ENCODE results near the gene GADD45GIP1. TPM values are rescaled to one million over a fixed set of nuclear protein-coding genes. Genes with fewer than 3 reads are reported as not detected.

Gene GADD45GIP1
- total RNA-seq, 2 experiments from 2014 or later = 32.6 to 36.0 TPM

GRCh38 chr19:12997967-12998940, 41.2 kb upstream of the GADD45GIP1 start:
- no peak overlapping the region for H3K4me3 Mint-ChIP-seq
- TF ChIP-seq, protein P1, sequence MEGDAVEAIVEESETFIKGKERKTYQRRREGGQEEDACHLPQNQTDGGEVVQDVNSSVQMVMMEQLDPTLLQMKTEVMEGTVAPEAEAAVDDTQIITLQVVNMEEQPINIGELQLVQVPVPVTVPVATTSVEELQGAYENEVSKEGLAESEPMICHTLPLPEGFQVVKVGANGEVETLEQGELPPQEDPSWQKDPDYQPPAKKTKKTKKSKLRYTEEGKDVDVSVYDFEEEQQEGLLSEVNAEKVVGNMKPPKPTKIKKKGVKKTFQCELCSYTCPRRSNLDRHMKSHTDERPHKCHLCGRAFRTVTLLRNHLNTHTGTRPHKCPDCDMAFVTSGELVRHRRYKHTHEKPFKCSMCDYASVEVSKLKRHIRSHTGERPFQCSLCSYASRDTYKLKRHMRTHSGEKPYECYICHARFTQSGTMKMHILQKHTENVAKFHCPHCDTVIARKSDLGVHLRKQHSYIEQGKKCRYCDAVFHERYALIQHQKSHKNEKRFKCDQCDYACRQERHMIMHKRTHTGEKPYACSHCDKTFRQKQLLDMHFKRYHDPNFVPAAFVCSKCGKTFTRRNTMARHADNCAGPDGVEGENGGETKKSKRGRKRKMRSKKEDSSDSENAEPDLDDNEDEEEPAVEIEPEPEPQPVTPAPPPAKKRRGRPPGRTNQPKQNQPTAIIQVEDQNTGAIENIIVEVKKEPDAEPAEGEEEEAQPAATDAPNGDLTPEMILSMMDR (IDR thresholded peaks at IDR 0.05) = no peak
- no peak overlapping the region for H3K27ac Mint-ChIP-seq
- H3K36me3 Mint-ChIP-seq (ENCODE audit: low read depth) = no peaks in the 10 kb centered on the region
- ATAC-seq = no peak
- DNase-seq = no peak
- POLR2A ChIA-PET = no interaction called here
- intact Hi-C loops (cut with micrococcal nuclease) = no loop called here
- CTCF ChIA-PET = interaction anchor here (0.9 kb wide), 1 partner anchor 21 kb away, joined by 3 read pairs; no protein-coding TSS in a partner anchor
- peaks cover 8% of the 10 kb centered on the region for H3K4me1 Mint-ChIP-seq (ENCODE audit: low read depth)
- H3K27me3 Mint-ChIP-seq = peaks cover 8% of the 10 kb centered on the region
- H3K9me3 Mint-ChIP-seq = no peaks in the 10 kb centered on the region

GRCh38 chr19:12997179-12997966, 40.4 kb upstream of the GADD45GIP1 start:
- intact Hi-C loops (cut with micrococcal nuclease) = no loop called here
- H3K4me1 Mint-ChIP-seq (ENCODE audit: low read depth) = peaks cover 8% of the 10 kb centered on the region
- no peaks in the 10 kb centered on the region for H3K36me3 Mint-ChIP-seq (ENCODE audit: low read depth)
- TF ChIP-seq, protein P1 (IDR thresholded peaks at IDR 0.05) = no peak
- H3K9me3 Mint-ChIP-seq = no peaks in the 10 kb centered on the region
- peaks cover 8% of the 10 kb centered on the region for H3K27me3 Mint-ChIP-seq
- DNase-seq (no peak), ATAC-seq (no peak)
- no peak overlapping the region for H3K27ac Mint-ChIP-seq
- H3K4me3 Mint-ChIP-seq = peak overlapping the region; percentile 24
- ChIA-PET CTCF (interaction anchor here (0.9 to 1.2 kb wide), 2 partner anchors 20 to 36 kb away, joined by 3 to 4 read pairs; no protein-coding TSS in a partner anchor), POLR2A (no interaction called here)

- intact Hi-C loops (cut with micrococcal nuclease) = no loop called here
- H3K27ac Mint-ChIP-seq = no peak overlapping the region
- TF ChIP-seq, protein P1 (IDR thresholded peaks at IDR 0.05) = no peak
- H3K9me3 Mint-ChIP-seq = no peaks in the 10 kb centered on the region
- no peaks in the 10 kb centered on the region for H3K36me3 Mint-ChIP-seq (ENCODE audit: low read depth)
- CTCF ChIA-PET = interaction anchor here (1.2 kb wide), 1 partner anchor 37 kb away, joined by 4 read pairs; no protein-coding TSS in a partner anchor
- POLR2A ChIA-PET = no interaction called here
- H3K4me3 Mint-ChIP-seq = peak overlapping the region; percentile 74
- H3K27me3 Mint-ChIP-seq = peaks cover 8% of the 10 kb centered on the region
- DNase-seq (no peak), ATAC-seq (no peak)
- H3K4me1 Mint-ChIP-seq (ENCODE audit: low read depth) = peaks cover 8% of the 10 kb centered on the region
These were observed 39.5 kb upstream of the GADD45GIP1 start for GRCh38 chr19:12996406-12997094.

DNA sequence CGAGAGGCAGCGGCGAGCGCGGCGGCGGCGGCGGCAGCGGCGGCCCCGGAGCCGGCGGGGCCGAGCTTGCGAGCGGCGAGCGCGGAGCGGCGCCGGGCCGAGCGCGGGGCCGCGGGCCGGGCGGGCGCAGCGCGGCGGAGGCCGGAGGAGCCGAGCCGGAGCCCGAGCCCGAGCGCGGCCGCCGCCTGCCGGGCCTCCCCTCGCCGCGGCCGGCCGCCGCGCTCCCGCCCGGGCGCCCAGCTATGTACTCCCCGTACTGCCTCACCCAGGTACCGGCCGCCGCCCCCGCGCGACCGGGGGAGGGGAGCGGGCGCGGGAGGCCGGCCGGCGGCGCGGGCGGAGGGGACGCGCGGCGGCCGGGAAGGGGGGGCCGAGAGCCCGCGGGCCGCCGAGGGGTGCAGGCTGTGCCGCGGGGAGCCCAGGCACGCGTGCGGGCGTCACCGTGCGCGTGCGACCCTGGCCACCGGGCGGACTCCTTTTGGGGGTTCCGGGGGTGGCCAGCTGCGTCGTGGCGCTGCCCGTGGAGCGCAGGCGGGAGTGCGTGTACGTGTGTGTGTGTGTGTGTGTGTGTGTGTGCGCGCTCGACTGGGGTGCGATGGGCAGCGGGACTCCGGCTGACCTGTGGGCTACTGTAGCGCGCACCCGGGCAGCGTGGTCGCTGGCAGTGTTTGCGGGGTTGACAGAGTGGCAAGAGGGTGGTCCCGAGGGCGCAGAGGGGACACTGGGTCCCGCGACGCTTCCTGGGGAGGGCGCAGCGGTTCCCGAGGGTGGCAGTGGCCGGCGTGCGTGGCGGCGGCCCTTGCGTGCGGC, 38.8 kb upstream of the GADD45GIP1 start:
- Mint-ChIP-seq H3K36me3 (ENCODE audit: low read depth) (no peaks in the 10 kb centered on the region), H3K9me3 (no peaks in the 10 kb centered on the region), H3K4me1 (ENCODE audit: low read depth) (peaks cover 8% of the 10 kb centered on the region), H3K27ac (no peak overlapping the region), H3K4me3 (peak overlapping the region; percentile 82), H3K27me3 (peaks cover 8% of the 10 kb centered on the region)
- DNase-seq (no peak), ATAC-seq (peak; percentile 59)
- intact Hi-C loops (cut with micrococcal nuclease) = no loop called here
- TF ChIP-seq, protein P1 (IDR thresholded peaks at IDR 0.05) = no peak
- ChIA-PET CTCF (interaction anchor here (1.0 to 1.6 kb wide), 2 partner anchors 38 to 65 kb away, joined by 4 read pairs; no protein-coding TSS in a partner anchor), POLR2A (no interaction called here)
